Neuronal stem cell (in vitro differentiated cells): ENCODE data around the gene SNAI3.

ENCODE experiments used
- DNase-seq: peaks from one replicate; pipeline ENCODE4 v3.0.0-alpha.2; 2013; ENCODE audit warnings: low spot score
- H2AFZ ChIP-seq: one replicate; pipeline ENCODE4 v1.6.1; 2013; ENCODE audit warnings: mild to moderate bottlenecking, low read length, inconsistent platforms
- H2AK5ac ChIP-seq: 2 replicates; pipeline ENCODE4 v1.6.1; 2013; ENCODE audit warnings: low read depth, mild to moderate bottlenecking, inconsistent platforms, low read length, moderate library complexity, mixed read lengths
- H2BK120ac ChIP-seq: 2 replicates; pipeline ENCODE4 v1.6.1; 2013; ENCODE audit warnings: low read depth, mild to moderate bottlenecking, inconsistent platforms, low read length, moderate library complexity, mixed read lengths
- H2BK12ac ChIP-seq: one replicate; pipeline ENCODE4 v1.6.1; 2013; ENCODE audit warnings: low read length, inconsistent platforms
- H2BK15ac ChIP-seq: 2 replicates; pipeline ENCODE4 v1.6.1; 2013; ENCODE audit warnings: mild to moderate bottlenecking, low read length, inconsistent platforms, mixed read lengths
- H2BK5ac ChIP-seq: one replicate; pipeline ENCODE4 v1.6.1; 2013; ENCODE audit warnings: inconsistent platforms, mild to moderate bottlenecking, low read length, moderate library complexity
- H3K14ac ChIP-seq: one replicate; pipeline ENCODE4 v1.6.1; 2013; ENCODE audit warnings: low read length, inconsistent platforms
- H3K18ac ChIP-seq: 2 replicates; pipeline ENCODE4 v1.6.1; 2013; ENCODE audit warnings: low read length, inconsistent platforms
- H3K23ac ChIP-seq: 2 replicates; pipeline ENCODE4 v1.6.1; 2013; ENCODE audit warnings: low read depth, mild to moderate bottlenecking, mixed read lengths, low read length, inconsistent platforms; ENCODE audit not compliant: poor library complexity
- H3K27ac ChIP-seq: replicated peaks from 3 replicates; pipeline ENCODE4 v1.5.1; 2013; ENCODE audit warnings: low read length, inconsistent platforms
- H3K27me3 ChIP-seq, 3 experiments: 2 replicates each; pipeline ENCODE4 v1.6.1; 2013; ENCODE audit warnings: low read length in 3 of 3, mild to moderate bottlenecking in 2 of 3, inconsistent platforms in 1 of 3, low read depth in 1 of 3, mixed read lengths in 1 of 3, moderate library complexity in 1 of 3; ENCODE audit not compliant: control insufficient read depth in 3 of 3, insufficient read depth in 3 of 3
- H3K36me3 ChIP-seq, 2 donors: replicated peaks in 1 of 2; 2 replicates each; pipeline ENCODE4 v1.6.1; 2013; ENCODE audit warnings: low read length in 2 of 2; ENCODE audit not compliant: control insufficient read depth in 2 of 2, insufficient read depth in 2 of 2
- H3K4ac ChIP-seq: 2 replicates; pipeline ENCODE4 v1.6.1; 2013; ENCODE audit warnings: inconsistent platforms, mild to moderate bottlenecking, low read length, moderate library complexity
- H3K4me1 ChIP-seq, 2 donors: 1 replicate in 1 of 2; 2 replicates in 1 of 2; pipeline ENCODE4 v1.6.1; 2013; ENCODE audit warnings: low read length in 2 of 2, low read depth in 1 of 2; ENCODE audit not compliant: control insufficient read depth in 2 of 2, insufficient read depth in 1 of 2
- H3K4me2 ChIP-seq: one replicate; pipeline ENCODE4 v1.6.1; 2013; ENCODE audit warnings: mild to moderate bottlenecking, low read length, inconsistent platforms; ENCODE audit not compliant: insufficient read depth, poor library complexity, severe bottlenecking
- H3K4me3 ChIP-seq, 2 donors: 2 replicates each; pipeline ENCODE4 v1.5.1; 2013; ENCODE audit warnings: low read length in 2 of 2, mild to moderate bottlenecking in 2 of 2, inconsistent platforms in 1 of 2, moderate library complexity in 1 of 2
- H3K79me1 ChIP-seq: one replicate; pipeline ENCODE4 v1.6.1; 2013; ENCODE audit warnings: low read depth, mild to moderate bottlenecking, inconsistent platforms, low read length, moderate library complexity
- H3K9ac ChIP-seq: one replicate; pipeline ENCODE4 v1.6.1; 2013; ENCODE audit warnings: mild to moderate bottlenecking, low read depth, low read length, inconsistent platforms; ENCODE audit not compliant: poor library complexity
- H3K9me3 ChIP-seq, 2 donors: replicated peaks in 1 of 2; 2 replicates each; pipeline versions ENCODE3 to v1.6.1; 2013; ENCODE audit warnings: low read length in 2 of 2, mild to moderate bottlenecking in 2 of 2, inconsistent platforms in 1 of 2, low read depth in 1 of 2, mixed read lengths in 1 of 2, moderate library complexity in 1 of 2; ENCODE audit not compliant: control insufficient read depth in 2 of 2, insufficient read depth in 1 of 2
- H4K8ac ChIP-seq: one replicate; pipeline ENCODE4 v1.6.1; 2013; ENCODE audit warnings: low read depth, mild to moderate bottlenecking, inconsistent platforms, low read length, moderate library complexity
- H4K91ac ChIP-seq: one replicate; pipeline ENCODE4 v1.6.1; 2013; ENCODE audit warnings: low read length, low read depth, mild to moderate bottlenecking, inconsistent platforms; ENCODE audit not compliant: poor library complexity
- WGBS, 2 donors: extraction: QIAGEN DNeasy Blood & Tissue Kit; methylation state at CpG; one replicate each; pipeline ENCODE4 v1.1.7; 2013; ENCODE audit warnings: missing lambda C conversion rate in 2 of 2, mixed read lengths in 1 of 2; ENCODE audit not compliant: insufficient read length in 2 of 2, insufficient replicate concordance in 1 of 2; ENCODE audit errors: extremely low coverage in 2 of 2; 5-methylcytosine and 5-hydroxymethylcytosine counted together

The SNAI3 gene

DNA sequence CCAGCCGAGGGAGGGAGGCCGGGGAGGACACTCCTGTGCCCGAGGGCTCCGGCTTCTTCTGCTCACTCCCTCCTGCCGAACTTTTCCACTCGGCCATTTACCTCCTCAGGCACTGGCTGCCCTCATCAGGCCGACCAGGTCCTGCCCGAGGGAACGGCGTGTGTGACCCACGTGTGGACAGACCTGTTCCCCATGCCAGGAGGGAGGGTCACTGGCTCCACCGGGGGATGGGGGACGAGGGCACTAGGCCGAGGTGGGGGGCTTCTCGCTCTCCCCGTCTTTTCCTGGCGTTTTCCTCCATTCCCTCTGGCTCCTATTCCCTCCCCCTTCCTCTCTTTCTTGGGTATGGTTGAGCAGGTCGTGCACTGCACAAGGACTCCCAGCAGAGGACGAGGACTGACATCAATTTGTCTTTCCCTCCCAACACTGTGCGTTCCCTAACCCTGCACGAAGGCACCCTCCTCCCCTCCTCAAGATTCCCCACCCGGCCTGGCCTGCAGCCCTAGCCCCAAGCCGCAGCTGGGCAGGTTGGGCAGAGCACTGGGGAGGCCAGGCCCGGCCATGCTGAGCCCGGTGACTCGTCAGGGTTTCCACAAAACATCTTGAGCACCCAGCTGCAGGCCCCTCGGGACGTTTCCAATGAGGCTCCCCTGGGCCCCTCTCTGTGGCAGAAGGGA, 51.2 kb downstream of the SNAI3 start:
- Histone ChIP-seq H2AFZ (no peak overlapping the region), H3K4ac (no peak overlapping the region), H3K9ac (peak overlapping the region; percentile 84), H3K27ac (no peak overlapping the region), H3K4me2 (peak overlapping the region; percentile 98), H3K27me3 (peaks cover 0 to 42% (median 4%) of the 10 kb centered on the region in 3 experiments), H3K23ac (peak overlapping the region; percentile 68), H3K9me3 (peaks cover 0 to 1% of the 10 kb centered on the region in 2 donors), H4K8ac (no peak overlapping the region), H2BK5ac (peak overlapping the region; percentile 90), H2BK15ac (peak overlapping the region; percentile 75), H4K91ac (no peak overlapping the region), H2AK5ac (peak overlapping the region; percentile 53), H3K18ac (peak overlapping the region; percentile 95), H3K14ac (peak overlapping the region; percentile 58), H3K4me3 (peak overlapping the region in 1 of 2 donors; percentile 79), H2BK120ac (no peak overlapping the region), H3K79me1 (peaks cover 4% of the 10 kb centered on the region), H2BK12ac (no peak overlapping the region), H3K36me3 (peaks cover 19 to 37% of the 10 kb centered on the region in 2 donors), H3K4me1 (peaks cover 0 to 11% of the 10 kb centered on the region in 2 donors)
- WGBS, 2 donors: no CpG with 5 or more reads among the region's 28 CpGs
- no peak for DNase-seq

DNA sequence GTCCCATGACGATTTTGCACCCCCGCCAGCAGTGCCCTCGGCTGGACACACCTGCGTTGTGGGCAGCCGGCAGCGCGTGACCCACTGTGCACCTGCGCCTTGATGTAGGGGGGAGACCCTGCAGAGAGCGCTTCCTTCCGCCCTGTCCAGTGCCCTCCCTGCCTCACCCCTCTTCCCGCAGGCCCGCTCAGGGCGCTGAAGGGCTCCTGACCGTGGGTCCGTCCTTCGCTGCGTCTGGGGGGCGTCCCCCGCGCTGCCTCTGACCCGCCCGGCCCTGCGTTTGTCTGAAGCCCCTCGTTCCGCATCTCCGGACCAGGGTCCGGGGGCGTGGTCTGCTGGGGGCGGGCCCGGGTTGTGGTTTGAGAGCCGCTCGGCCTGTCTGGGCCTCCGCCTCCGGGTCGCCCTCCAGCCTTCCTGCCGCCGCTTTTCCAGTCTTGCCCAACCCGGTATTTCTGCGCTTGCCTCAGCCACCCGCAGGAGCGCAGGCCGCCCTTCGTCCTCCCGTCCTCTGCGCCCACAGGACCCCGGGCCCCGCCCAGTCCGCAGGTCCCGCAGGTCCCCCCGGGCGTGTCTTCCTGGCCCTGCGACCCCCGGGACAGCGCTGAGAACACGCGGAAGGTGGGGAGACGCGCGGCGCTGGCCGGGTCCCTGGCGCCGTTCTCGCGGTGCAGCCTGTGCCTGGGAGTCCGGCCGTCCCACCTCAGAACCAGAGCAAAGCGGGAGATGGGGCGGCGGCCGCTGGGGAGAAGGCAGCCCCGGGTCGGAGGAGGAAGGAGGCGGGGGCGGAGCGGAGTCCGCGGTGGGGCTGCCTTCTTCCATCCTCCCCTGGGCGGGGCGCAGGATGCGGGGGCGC, 51.9 kb downstream of the SNAI3 start:
- H3K36me3 ChIP-seq: peaks cover 26 to 45% of the 10 kb centered on the region in 2 donors
- peaks cover 4% of the 10 kb centered on the region for H3K79me1 ChIP-seq
- no peak overlapping the region for H3K27ac ChIP-seq
- H2AK5ac ChIP-seq: peak overlapping the region; percentile 63
- peak overlapping the region; percentile 90 for H2BK5ac ChIP-seq
- H2BK12ac ChIP-seq: peak overlapping the region; percentile 73
- peak overlapping the region; percentile 84 for H3K9ac ChIP-seq
- no peak overlapping the region for H2BK120ac ChIP-seq
- H3K4me3 ChIP-seq: peak overlapping the region in 1 of 2 donors; percentile 79
- H2AFZ ChIP-seq: no peak overlapping the region
- H2BK15ac ChIP-seq: peak overlapping the region; percentile 67
- peak overlapping the region; percentile 97 for H3K14ac ChIP-seq
- H4K8ac ChIP-seq: no peak overlapping the region
- peaks cover 0 to 34% (median 1%) of the 10 kb centered on the region in 3 experiments for H3K27me3 ChIP-seq
- H3K4me2 ChIP-seq: peak overlapping the region; percentile 98
- no peak overlapping the region for H4K91ac ChIP-seq
- peaks cover 0 to 1% of the 10 kb centered on the region in 2 donors for H3K9me3 ChIP-seq
- H3K4me1 ChIP-seq: peaks cover 0 to 11% of the 10 kb centered on the region in 2 donors
- no CpG with 5 or more reads among the region's 82 CpGs for WGBS, 2 donors
- DNase-seq: peak; percentile 46
- peak overlapping the region; percentile 95 for H3K18ac ChIP-seq
- H3K23ac ChIP-seq: peak overlapping the region; percentile 96
- H3K4ac ChIP-seq: peak overlapping the region; percentile 23

DNA sequence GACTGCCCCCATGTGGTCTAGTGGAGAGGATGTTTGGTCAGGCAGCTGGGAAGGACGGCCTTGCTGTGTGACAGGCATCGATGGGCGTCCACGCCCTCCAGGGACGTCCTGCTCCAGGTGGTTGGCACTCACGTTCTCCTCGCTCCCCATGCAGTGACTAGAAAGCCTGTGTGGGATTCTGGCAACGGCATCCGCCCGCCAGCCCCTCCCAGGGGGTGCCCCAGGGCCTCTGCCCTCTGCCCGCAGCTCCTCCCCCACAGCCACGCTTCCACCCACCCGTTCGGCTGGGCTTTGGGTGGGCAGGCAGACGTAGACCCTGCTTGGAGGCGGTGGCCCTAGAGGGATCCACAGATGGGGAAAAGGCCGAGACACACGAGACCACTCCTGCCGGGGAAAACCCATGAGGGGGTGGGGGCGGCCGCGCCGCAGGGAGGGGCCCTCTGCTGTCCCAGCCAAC, 52.6 kb downstream of the SNAI3 start:
- Histone ChIP-seq H3K18ac (peak overlapping the region; percentile 94), H2BK120ac (no peak overlapping the region), H3K36me3 (peaks cover 26 to 49% of the 10 kb centered on the region in 2 donors), H2BK5ac (peak overlapping the region; percentile 90), H3K27me3 (peaks cover 0 to 28% (median 0%) of the 10 kb centered on the region in 3 experiments), H3K23ac (peak overlapping the region; percentile 96), H3K14ac (peak overlapping the region; percentile 38), H2AFZ (no peak overlapping the region), H2BK15ac (peak overlapping the region; percentile 37), H3K4me1 (peaks cover 0 to 11% of the 10 kb centered on the region in 2 donors), H3K4me2 (peak overlapping the region; percentile 98), H2BK12ac (peak overlapping the region; percentile 73), H3K9me3 (peaks cover 0 to 1% of the 10 kb centered on the region in 2 donors), H4K91ac (no peak overlapping the region), H3K27ac (no peak overlapping the region), H3K4ac (no peak overlapping the region), H2AK5ac (peak overlapping the region; percentile 63), H3K9ac (peak overlapping the region; percentile 77), H3K4me3 (no peak overlapping the region), H3K79me1 (peaks cover 4% of the 10 kb centered on the region), H4K8ac (no peak overlapping the region)
- no CpG with 5 or more reads among the region's 23 CpGs for WGBS, 2 donors
- no peak for DNase-seq

DNA sequence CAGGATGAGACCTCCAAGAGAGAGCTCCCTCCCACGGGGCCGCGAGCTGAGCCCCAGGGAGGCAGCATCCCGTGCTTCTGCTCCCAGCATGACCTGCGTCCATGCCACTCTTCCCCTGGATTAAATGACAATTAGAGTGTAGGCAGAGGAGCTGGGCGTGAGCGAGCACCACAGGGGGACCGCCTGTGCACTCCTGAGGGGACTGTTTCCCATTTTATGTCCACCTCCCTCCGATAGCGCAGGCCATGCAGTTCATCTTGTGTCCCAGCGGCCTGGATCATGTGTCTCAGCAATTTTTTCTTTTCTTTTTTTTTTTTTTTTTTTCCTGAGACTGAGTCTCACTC, 53.7 kb downstream of the SNAI3 start:
- Histone ChIP-seq H2BK120ac (no peak overlapping the region), H2BK12ac (no peak overlapping the region), H2BK15ac (no peak overlapping the region), H2AFZ (no peak overlapping the region), H3K4me2 (no peak overlapping the region), H3K23ac (no peak overlapping the region), H4K91ac (no peak overlapping the region), H3K79me1 (peaks cover 4% of the 10 kb centered on the region), H2BK5ac (peak overlapping the region; percentile 66), H3K4ac (no peak overlapping the region), H3K27me3 (peaks cover 0 to 18% (median 0%) of the 10 kb centered on the region in 3 experiments), H3K4me1 (peaks cover 0 to 11% of the 10 kb centered on the region in 2 donors), H3K27ac (no peak overlapping the region), H3K36me3 (peaks cover 35 to 61% of the 10 kb centered on the region in 2 donors), H2AK5ac (no peak overlapping the region), H3K4me3 (no peak overlapping the region), H3K9ac (no peak overlapping the region), H3K14ac (no peak overlapping the region), H3K18ac (no peak overlapping the region), H3K9me3 (peaks cover 0 to 1% of the 10 kb centered on the region in 2 donors), H4K8ac (no peak overlapping the region)
- DNase-seq: no peak
- no CpG with 5 or more reads among the region's 11 CpGs for WGBS, 2 donors
